HepG2 (cell line): ENCODE measurements around the gene MZF1. TPM values are rescaled to one million over a fixed set of nuclear protein-coding genes. Genes with fewer than 3 reads are reported as not detected.

ENCODE experiments used
- ATAC-seq: fragments of 200-7000 bp; cut with Tn5 transposase; 3 replicates; pipeline ENCODE4 v1.9.1; 2020; ENCODE audit warnings: mild to moderate bottlenecking, moderate library complexity
- BruUV-seq: library from RNA; stranded (reverse); fragments of 400-500 nt; replicated peaks from 2 replicates; lab custom pipeline; 2021; lab: Mats Ljungman, UMichigan
- CTCF ChIA-PET: fragments of 300-600 bp; formaldehyde crosslinking; extraction: SDS; loops from one replicate; lab custom pipeline; 2021; ENCODE audit warnings: low total read pairs, inconsistent platforms, low intra/inter-chr PET ratio; lab: Yijun Ruan, JAX
- POLR2A ChIA-PET: fragments of 350-600 bp; sonication (Branson Sonifier 250); formaldehyde crosslinking; loops from one replicate; lab custom pipeline; 2020; ENCODE audit warnings: antibody characterized with exemption, inconsistent platforms; lab: Yijun Ruan, JAX
- DNase-seq: peaks from one replicate; pipeline ENCODE4 v3.0.0-alpha.2; 2015; ENCODE audit warnings: low spot score
- FAIRE-seq: peaks from 3 replicates; lab custom pipeline; 2011; peaks lifted over from hg19 to GRCh38; lab: Jason Lieb, UNC
- H2AFZ ChIP-seq: one replicate; pipeline ENCODE4 v1.6.1; 2011; ENCODE audit warnings: low read length, inconsistent platforms
- H3K27ac ChIP-seq: fragments of 300-600 bp; 3 replicates; pipeline ENCODE4 v1.8.0; 2011; ENCODE audit warnings: mixed run types, mild to moderate bottlenecking, mixed read lengths, low read length, inconsistent platforms; ENCODE audit not compliant: insufficient read depth; ENCODE audit errors: extremely low read length
- H3K27me3 ChIP-seq, 2 experiments: fragments of 200-600 bp in 1 of 2; 2 replicates in 1 of 2; 3 replicates in 1 of 2; pipeline versions ENCODE4 v1.6.0 to v1.8.0; 2011; ENCODE audit warnings: low read length in 2 of 2, mild to moderate bottlenecking in 2 of 2, moderate library complexity in 2 of 2, inconsistent platforms in 1 of 2; ENCODE audit not compliant: insufficient read depth in 2 of 2, control insufficient read depth in 1 of 2
- H3K36me3 ChIP-seq, 2 experiments: fragments of 200-600 bp in 1 of 2; replicated peaks in 1 of 2; 2 replicates in 1 of 2; 3 replicates in 1 of 2; pipeline versions ENCODE4 v1.5.1 to v1.8.0; 2011; ENCODE audit warnings: low read length in 2 of 2, inconsistent platforms in 1 of 2; ENCODE audit not compliant: insufficient read depth in 2 of 2, control insufficient read depth in 1 of 2
- H3K4me1 ChIP-seq: 2 replicates; pipeline ENCODE4 v1.5.1; 2012; ENCODE audit warnings: low read length, inconsistent platforms; ENCODE audit not compliant: insufficient read depth
- H3K4me2 ChIP-seq: 2 replicates; pipeline ENCODE4 v1.6.0; 2011; ENCODE audit warnings: low read depth, low read length, inconsistent platforms
- H3K4me3 ChIP-seq, 3 experiments: fragments of 200-600 bp in 1 of 3; sonication (generic), shearing (Covaris generic) in 1 of 3; replicated peaks in 1 of 3; 2 replicates each; pipeline ENCODE4 v1.5.1; 2011 to 2016; ENCODE audit warnings: low read length in 3 of 3, inconsistent platforms in 2 of 3, low read depth in 2 of 3, mild to moderate bottlenecking in 2 of 3, control low read depth in 1 of 3, mixed read lengths in 1 of 3; ENCODE audit not compliant: insufficient read depth in 1 of 3
- H3K79me2 ChIP-seq: one replicate; pipeline ENCODE4 v1.6.1; 2011; ENCODE audit warnings: low read length, inconsistent platforms; ENCODE audit not compliant: insufficient read depth
- H3K9ac ChIP-seq: 2 replicates; pipeline ENCODE4 v1.6.0; 2011; ENCODE audit warnings: mild to moderate bottlenecking, low read depth, low read length, inconsistent platforms; ENCODE audit not compliant: insufficient read depth
- H3K9me3 ChIP-seq: 2 replicates; pipeline ENCODE4 v1.5.1; 2012; ENCODE audit warnings: mild to moderate bottlenecking, low read length
- H4K20me1 ChIP-seq: 2 replicates; pipeline ENCODE4 v1.6.0; 2011; ENCODE audit warnings: inconsistent platforms, mild to moderate bottlenecking, low read length, moderate library complexity; ENCODE audit not compliant: insufficient read depth
- AGO1 ChIP-seq: fragments of 200-400 bp; formaldehyde crosslinking; IDR thresholded peaks from 2 replicates; pipeline ENCODE4 v1.6.1; 2017; ENCODE audit warnings: mild to moderate bottlenecking, low read depth, low read length, moderate library complexity; ENCODE audit not compliant: poor library complexity, severe bottlenecking
- NR3C1 ChIP-seq: sonication (generic); formaldehyde crosslinking; IDR thresholded peaks from 2 replicates; pipeline ENCODE4 v1.4.0; 2020; ENCODE audit warnings: missing genetic modification reagents
- POLR2A ChIP-seq, 2 experiments: IDR thresholded peaks; 2 replicates each; pipeline ENCODE4 v1.6.1; 2011; ENCODE audit warnings: low read depth in 2 of 2, low read length in 2 of 2, mild to moderate bottlenecking in 1 of 2, moderate library complexity in 1 of 2; ENCODE audit not compliant: insufficient read depth in 1 of 2
- POLR2G ChIP-seq: fragments of 200-400 bp; formaldehyde crosslinking; IDR thresholded peaks from 2 replicates; pipeline ENCODE4 v1.6.1; 2018; ENCODE audit warnings: mild to moderate bottlenecking, low read depth, low read length, moderate library complexity
- PPARG ChIP-seq: conservative IDR thresholded peaks from 2 replicates; pipeline ENCODE4 v1.6.1; 2016; ENCODE audit warnings: missing biosample characterization, missing genetic modification reagents
- RBFOX2 ChIP-seq: fragments of 200-400 bp; formaldehyde crosslinking; IDR thresholded peaks from 2 replicates; pipeline ENCODE4 v1.6.1; 2017; ENCODE audit warnings: low read depth, mild to moderate bottlenecking, low read length
- SRY ChIP-seq: sonication (generic); formaldehyde crosslinking; IDR thresholded peaks from 2 replicates; pipeline ENCODE4 v1.8.0; 2022; ENCODE audit warnings: mild to moderate bottlenecking, missing genetic modification reagents
- ZFP90 ChIP-seq: sonication (generic); formaldehyde crosslinking; IDR thresholded peaks from 2 replicates; pipeline ENCODE4 v1.8.0; 2022; ENCODE audit warnings: missing genetic modification reagents, mild to moderate bottlenecking, inconsistent platforms, borderline replicate concordance
- ZNF263 ChIP-seq: sonication (generic); formaldehyde crosslinking; IDR thresholded peaks from 2 replicates; pipeline ENCODE4 v1.4.0; 2020; ENCODE audit warnings: missing genetic modification reagents
- ZNF34 ChIP-seq: sonication (generic); formaldehyde crosslinking; IDR thresholded peaks from 2 replicates; pipeline ENCODE4 v1.4.0; 2020; ENCODE audit warnings: mild to moderate bottlenecking, missing genetic modification reagents, borderline replicate concordance
- WGBS: methylation state at CpG from one replicate; pipeline ENCODE4 v1.1.6; 2017; ENCODE audit warnings: low lambda C conversion rate; 5-methylcytosine and 5-hydroxymethylcytosine counted together
- in situ Hi-C: cut with HindIII; loops from 2 replicates; pipeline ENCODE4 v1.10.0; 2017; ENCODE audit warnings: low pct_unique_long_range_greater_than_20kb; ENCODE audit not compliant: extremely low pct_ligation_motif_present
- intact Hi-C: fragments of 100-400 bp; cut with micrococcal nuclease; formaldehyde crosslinking; loops from one replicate; pipeline ENCODE4 v1.10.0; 2022; ENCODE audit not compliant: unreplicated experiment
- polyA plus RNA-seq, 8 experiments: library from polyadenylated mRNA; depleted of rRNA in 3 of 8; stranded (reverse) in 7 of 8; unstranded in 1 of 8; fragments of >200 nt; fragmentation: Illumina TruSeq in 4 of 8; extraction: Trizol in 4 of 8; gene quantifications; 2 replicates each; pipeline versions ENCODE4 v1.2.1 to v1.2.3, GENCODE V29; 2011 to 2016; ENCODE audit warnings: low read depth in 4 of 8, missing spikeins in 1 of 8, mixed read lengths in 1 of 8; ENCODE audit not compliant: insufficient read depth in 1 of 8
- total RNA-seq, 5 experiments: library from RNA; depleted of rRNA; stranded (reverse); fragments of >200 nt; fragmentation: Illumina TruSeq; extraction: Trizol; gene quantifications; 2 replicates each; pipeline ENCODE4 v1.2.3, GENCODE V29; 2016; ENCODE audit warnings: low read depth in 1 of 5
- TF ChIP-seq, protein P1 (sequence below): sonication (generic); formaldehyde crosslinking; IDR thresholded peaks from 2 replicates; pipeline ENCODE4 v1.5.1; 2020; ENCODE audit warnings: mild to moderate bottlenecking, missing genetic modification reagents, moderate library complexity
- TF ChIP-seq, protein P2 (sequence below): sonication (generic); formaldehyde crosslinking; IDR thresholded peaks from 2 replicates; pipeline ENCODE4 v1.4.0; 2020; ENCODE audit warnings: missing genetic modification reagents, borderline replicate concordance

The MZF1 gene
- total and polyA plus RNA-seq, 2 of the 13 experiments (the other 11 are each of a cell fraction or from before 2014, with no cell fraction given) = 3.1 to 8.1 TPM

DNA sequence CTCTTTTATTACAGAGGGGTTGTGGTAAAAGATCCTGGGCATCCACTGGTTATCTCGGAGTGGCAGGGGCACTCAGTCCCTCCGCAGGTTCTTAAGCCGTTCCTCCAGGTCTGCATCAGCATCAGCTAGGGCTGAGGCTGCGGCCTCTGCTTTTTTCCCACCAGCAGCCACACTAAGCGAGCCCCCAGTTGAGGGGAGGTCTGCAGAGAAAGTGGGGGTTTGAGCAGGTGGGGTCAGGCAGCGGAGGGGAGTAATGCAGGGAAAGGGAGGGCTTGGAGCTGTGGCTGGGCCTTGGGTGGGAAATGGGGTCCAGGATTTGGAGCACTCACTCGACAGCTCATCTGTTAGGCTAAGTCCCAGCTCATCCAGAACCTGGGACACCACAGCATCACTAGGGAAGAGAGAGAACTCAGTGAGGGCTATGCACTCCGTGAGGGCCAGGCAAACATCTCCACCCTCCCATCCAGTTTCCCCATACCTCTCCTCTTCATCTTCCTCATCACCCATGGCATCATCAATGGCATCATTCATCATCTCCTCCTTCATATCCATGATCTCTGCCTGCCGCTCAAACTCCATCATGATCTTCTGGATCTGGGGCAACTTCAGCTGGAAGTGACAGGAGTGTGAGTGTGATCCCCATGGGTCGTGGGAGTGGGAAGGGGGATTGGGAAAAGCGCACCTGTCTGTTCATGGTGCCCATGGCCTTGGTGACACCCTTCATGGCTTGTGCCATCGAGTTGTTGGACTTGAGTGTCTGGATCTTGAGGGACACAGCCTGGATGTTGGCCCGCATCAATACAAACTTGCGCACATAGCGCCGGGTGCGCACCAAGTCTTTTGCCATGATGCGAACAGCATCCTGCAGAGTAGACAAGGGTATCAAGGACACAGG lies 21.3 kb downstream of the MZF1 start:
- TSS peak; percentile 11 for BruUV-seq
- POLR2A ChIA-PET = interaction anchor here (1.1 to 2.5 kb wide), 3 partner anchors 8 to 32 kb away, joined by 4 to 8 read pairs (median 5); partner anchors contain the start of gene ZBTB45
- TF ChIP-seq SRY (CRISPR knock-in tag) (no peak), AGO1 (peak; percentile 45), ZFP90 (CRISPR knock-in tag) (no peak), NR3C1 (CRISPR knock-in tag) (no peak), POLR2A (IDR thresholded peaks at IDR 0.05; ENCODE audit: insufficient read depth in 1 of 2, low read depth in 2 of 2, low read length in 2 of 2) (peak; percentile 18 to 33), ZNF263 (no peak), RBFOX2 (0 out of 2 replicates have a peak, but pooled peaks have one; percentile 32), PPARG (CRISPR knock-in tag) (no peak), ZNF34 (no peak), POLR2G (peak; percentile 70)
- TF ChIP-seq, protein P1, sequence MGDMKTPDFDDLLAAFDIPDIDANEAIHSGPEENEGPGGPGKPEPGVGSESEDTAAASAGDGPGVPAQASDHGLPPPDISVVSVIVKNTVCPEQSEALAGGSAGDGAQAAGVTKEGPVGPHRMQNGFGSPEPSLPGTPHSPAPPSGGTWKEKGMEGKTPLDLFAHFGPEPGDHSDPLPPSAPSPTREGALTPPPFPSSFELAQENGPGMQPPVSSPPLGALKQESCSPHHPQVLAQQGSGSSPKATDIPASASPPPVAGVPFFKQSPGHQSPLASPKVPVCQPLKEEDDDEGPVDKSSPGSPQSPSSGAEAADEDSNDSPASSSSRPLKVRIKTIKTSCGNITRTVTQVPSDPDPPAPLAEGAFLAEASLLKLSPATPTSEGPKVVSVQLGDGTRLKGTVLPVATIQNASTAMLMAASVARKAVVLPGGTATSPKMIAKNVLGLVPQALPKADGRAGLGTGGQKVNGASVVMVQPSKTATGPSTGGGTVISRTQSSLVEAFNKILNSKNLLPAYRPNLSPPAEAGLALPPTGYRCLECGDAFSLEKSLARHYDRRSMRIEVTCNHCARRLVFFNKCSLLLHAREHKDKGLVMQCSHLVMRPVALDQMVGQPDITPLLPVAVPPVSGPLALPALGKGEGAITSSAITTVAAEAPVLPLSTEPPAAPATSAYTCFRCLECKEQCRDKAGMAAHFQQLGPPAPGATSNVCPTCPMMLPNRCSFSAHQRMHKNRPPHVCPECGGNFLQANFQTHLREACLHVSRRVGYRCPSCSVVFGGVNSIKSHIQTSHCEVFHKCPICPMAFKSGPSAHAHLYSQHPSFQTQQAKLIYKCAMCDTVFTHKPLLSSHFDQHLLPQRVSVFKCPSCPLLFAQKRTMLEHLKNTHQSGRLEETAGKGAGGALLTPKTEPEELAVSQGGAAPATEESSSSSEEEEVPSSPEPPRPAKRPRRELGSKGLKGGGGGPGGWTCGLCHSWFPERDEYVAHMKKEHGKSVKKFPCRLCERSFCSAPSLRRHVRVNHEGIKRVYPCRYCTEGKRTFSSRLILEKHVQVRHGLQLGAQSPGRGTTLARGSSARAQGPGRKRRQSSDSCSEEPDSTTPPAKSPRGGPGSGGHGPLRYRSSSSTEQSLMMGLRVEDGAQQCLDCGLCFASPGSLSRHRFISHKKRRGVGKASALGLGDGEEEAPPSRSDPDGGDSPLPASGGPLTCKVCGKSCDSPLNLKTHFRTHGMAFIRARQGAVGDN (CRISPR knock-in tag) = peak; percentile 11; the same call in 1 of the 2 replicates
- TF ChIP-seq, protein P2, sequence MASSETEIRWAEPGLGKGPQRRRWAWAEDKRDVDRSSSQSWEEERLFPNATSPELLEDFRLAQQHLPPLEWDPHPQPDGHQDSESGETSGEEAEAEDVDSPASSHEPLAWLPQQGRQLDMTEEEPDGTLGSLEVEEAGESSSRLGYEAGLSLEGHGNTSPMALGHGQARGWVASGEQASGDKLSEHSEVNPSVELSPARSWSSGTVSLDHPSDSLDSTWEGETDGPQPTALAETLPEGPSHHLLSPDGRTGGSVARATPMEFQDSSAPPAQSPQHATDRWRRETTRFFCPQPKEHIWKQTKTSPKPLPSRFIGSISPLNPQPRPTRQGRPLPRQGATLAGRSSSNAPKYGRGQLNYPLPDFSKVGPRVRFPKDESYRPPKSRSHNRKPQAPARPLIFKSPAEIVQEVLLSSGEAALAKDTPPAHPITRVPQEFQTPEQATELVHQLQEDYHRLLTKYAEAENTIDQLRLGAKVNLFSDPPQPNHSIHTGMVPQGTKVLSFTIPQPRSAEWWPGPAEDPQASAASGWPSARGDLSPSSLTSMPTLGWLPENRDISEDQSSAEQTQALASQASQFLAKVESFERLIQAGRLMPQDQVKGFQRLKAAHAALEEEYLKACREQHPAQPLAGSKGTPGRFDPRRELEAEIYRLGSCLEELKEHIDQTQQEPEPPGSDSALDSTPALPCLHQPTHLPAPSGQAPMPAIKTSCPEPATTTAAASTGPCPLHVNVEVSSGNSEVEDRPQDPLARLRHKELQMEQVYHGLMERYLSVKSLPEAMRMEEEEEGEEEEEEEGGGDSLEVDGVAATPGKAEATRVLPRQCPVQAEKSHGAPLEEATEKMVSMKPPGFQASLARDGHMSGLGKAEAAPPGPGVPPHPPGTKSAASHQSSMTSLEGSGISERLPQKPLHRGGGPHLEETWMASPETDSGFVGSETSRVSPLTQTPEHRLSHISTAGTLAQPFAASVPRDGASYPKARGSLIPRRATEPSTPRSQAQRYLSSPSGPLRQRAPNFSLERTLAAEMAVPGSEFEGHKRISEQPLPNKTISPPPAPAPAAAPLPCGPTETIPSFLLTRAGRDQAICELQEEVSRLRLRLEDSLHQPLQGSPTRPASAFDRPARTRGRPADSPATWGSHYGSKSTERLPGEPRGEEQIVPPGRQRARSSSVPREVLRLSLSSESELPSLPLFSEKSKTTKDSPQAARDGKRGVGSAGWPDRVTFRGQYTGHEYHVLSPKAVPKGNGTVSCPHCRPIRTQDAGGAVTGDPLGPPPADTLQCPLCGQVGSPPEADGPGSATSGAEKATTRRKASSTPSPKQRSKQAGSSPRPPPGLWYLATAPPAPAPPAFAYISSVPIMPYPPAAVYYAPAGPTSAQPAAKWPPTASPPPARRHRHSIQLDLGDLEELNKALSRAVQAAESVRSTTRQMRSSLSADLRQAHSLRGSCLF (CRISPR knock-in tag) = no peak

More for the DNA sequence above, 21.3 kb downstream of the MZF1 start:
- Histone ChIP-seq H3K36me3 (peaks cover 41 to 65% of the 10 kb centered on the region in 2 experiments), H3K9me3 (no peaks in the 10 kb centered on the region), H3K27me3 (no peaks in the 10 kb centered on the region), H3K9ac (no peak overlapping the region), H3K79me2 (peaks cover 26% of the 10 kb centered on the region), H3K27ac (no peak overlapping the region), H3K4me2 (no peak overlapping the region), H4K20me1 (peaks cover 29% of the 10 kb centered on the region), H2AFZ (no peak overlapping the region), H3K4me3 (no peak overlapping the region), H3K4me1 (peaks cover 34% of the 10 kb centered on the region)
- CTCF ChIA-PET = no interaction called here
- intact Hi-C loops (no loop called here), in situ Hi-C loops (no loop called here)
- ATAC-seq = no peak; the same call in 2 of the 3 replicates
- 98% methylated on average over 12 of the region's 18 CpGs for WGBS
- DNase-seq = no peak
- FAIRE-seq = no peak
